Heart left ventricle (tissue), 13 donors: ENCODE data around the gene PTK7.

Experiments
- CTCF ChIP-seq, 12 donors: fragments of 200-600 bp; sonication (generic) in 4 of 12; IDR thresholded peaks; one replicate each; pipeline versions ENCODE4 v1.5.0 to v1.8.0; 2018 to 2022; ENCODE audit warnings: antibody characterized with exemption in 12 of 12, mild to moderate bottlenecking in 5 of 12
- POLR2A ChIP-seq, 2 donors: fragments of 450-650 bp; IDR thresholded peaks; one replicate each; pipeline ENCODE4 v1.6.1; 2017; ENCODE audit warnings: antibody characterized with exemption in 2 of 2, mild to moderate bottlenecking in 2 of 2, moderate library complexity in 2 of 2
- donor health status: ischemic (EF 13 %, LVEDD 7.1; RV severe dilation, severe dysfunction).
- donor health status: DM: no; HTN: yes; CAD: no.
- donor health status: DM: no; HTN: no; CAD: no.
- donor health status: ischemic (EF 25% LVEDD 6.9; RV normal size, moderate dysfunction).
- donor health status: ischemic (EF 25% LVEDD 5.7; RV mildly dilated, moderate dysfunction).
- donor health status: ischemic (EF 35%, LVEDD 5.7; RV mildly dilated, moderate dysfunction).
- donor health status: nonischemic (EF 11% LVEDD 7.7; RV severe dilation, severe dysfunction).
- donor health status: DM: yes; HTN: yes; CAD: no.
- donor health status: PGD.
- donor health status: ischemic (EF 29% LVEDD 5.4; RV normal size, mild dysfunction).
- donor health status: nonischemic (EF 23%, LVEDD 6.1; RV moderate dilation, normal function).

- TF ChIP-seq CTCF (IDR thresholded peaks at IDR 0.05) (no peak), POLR2A (IDR thresholded peaks at IDR 0.05) (no peak)
Observed at GRCh38 chr6:43089874-43090558, 13.9 kb downstream of the PTK7 start.
